ENCODE measurements around the gene RABGAP1L. TPM values are rescaled to one million over a fixed set of nuclear protein-coding genes. Genes with fewer than 3 reads are reported as not detected.

Gene RABGAP1L
- total RNA-seq, 1 experiment from 2014 or later: 29.3 TPM

DNA sequence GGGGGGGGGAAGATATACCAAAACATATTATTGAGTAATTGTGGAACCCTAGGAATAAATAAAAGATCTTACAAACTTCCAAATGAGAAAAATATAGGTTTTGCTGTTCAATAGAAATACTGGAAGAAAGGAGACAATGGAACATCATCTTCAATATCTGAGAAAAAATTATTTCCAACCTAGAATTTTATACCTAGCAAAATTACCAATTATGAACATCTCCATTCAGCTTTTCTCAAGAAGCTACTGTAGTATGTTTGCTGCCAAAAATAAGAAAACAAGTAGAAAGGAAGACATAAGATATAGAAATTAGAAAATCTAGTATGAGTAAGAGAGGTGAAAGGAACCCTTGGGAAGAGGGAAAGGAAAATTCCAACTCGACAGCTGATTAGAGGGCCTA is 372.4 kb downstream of the RABGAP1L start:
- Histone ChIP-seq H2AFZ (ENCODE audit: low read depth, low read length, poor library complexity, severe bottlenecking) (no peak overlapping the region), H3K4me1 (ENCODE audit: control insufficient read depth in 1 of 2, insufficient read depth in 2 of 2, low read length in 2 of 2) (no peaks in the 10 kb centered on the region), H4K20me1 (ENCODE audit: insufficient read depth) (no peaks in the 10 kb centered on the region), H3K36me3 (ENCODE audit: control insufficient read depth in 1 of 2, insufficient read depth in 2 of 2, low read length in 2 of 2) (no peaks in the 10 kb centered on the region), H3K9ac (ENCODE audit: low read length) (no peak overlapping the region), H3K9me2 (ENCODE audit: insufficient read depth) (no peaks in the 10 kb centered on the region), H3K27me3 (ENCODE audit: insufficient read depth, low read length) (no peaks in the 10 kb centered on the region), H3K79me2 (ENCODE audit: insufficient read depth, low read length) (no peaks in the 10 kb centered on the region), H3K9me3 (ENCODE audit: control insufficient read depth in 1 of 2, insufficient read depth in 1 of 2, low read depth in 1 of 2, low read length in 2 of 2) (peaks cover 0 to 4% of the 10 kb centered on the region in 2 experiments; a peak in 1 of 4 replicates), H3K27ac (ENCODE audit: low read depth, low read length) (no peak overlapping the region), H3K4me3 (replicated peaks in 1 of 2; ENCODE audit: low read depth in 1 of 2, low read length in 2 of 2) (no peak overlapping the region), H3K4me2 (ENCODE audit: low read length) (no peak overlapping the region)
- POLR2A ChIA-PET: no interaction called here
- RAD21 ChIA-PET (ENCODE audit: low non-redundant PET in 1 of 2, low total read pairs in 2 of 2, uncharacterized antibody in 2 of 2, unreplicated experiment in 2 of 2): no interaction called here
- CTCF ChIA-PET: no interaction called here
- BruUV-seq (replicated peaks): no TSS peak
- TF ChIP-seq CEBPB (IDR thresholded peaks at IDR 0.05; ENCODE audit: low read depth): no peak
- no peak for TF ChIP-seq RAD21 (IDR thresholded peaks at IDR 0.05; ENCODE audit: low read depth)
- no peak for TF ChIP-seq EZH2 (IDR thresholded peaks at IDR 0.05)
- TF ChIP-seq YY1 (IDR thresholded peaks at IDR 0.05; ENCODE audit: extremely low read depth, insufficient replicate concordance, low read depth, low read length): no peak
- TF ChIP-seq POLR2A (IDR thresholded peaks at IDR 0.05; ENCODE audit: borderline replicate concordance, extremely low read depth, insufficient read depth, insufficient read length): no peak
- TF ChIP-seq, protein P1, sequence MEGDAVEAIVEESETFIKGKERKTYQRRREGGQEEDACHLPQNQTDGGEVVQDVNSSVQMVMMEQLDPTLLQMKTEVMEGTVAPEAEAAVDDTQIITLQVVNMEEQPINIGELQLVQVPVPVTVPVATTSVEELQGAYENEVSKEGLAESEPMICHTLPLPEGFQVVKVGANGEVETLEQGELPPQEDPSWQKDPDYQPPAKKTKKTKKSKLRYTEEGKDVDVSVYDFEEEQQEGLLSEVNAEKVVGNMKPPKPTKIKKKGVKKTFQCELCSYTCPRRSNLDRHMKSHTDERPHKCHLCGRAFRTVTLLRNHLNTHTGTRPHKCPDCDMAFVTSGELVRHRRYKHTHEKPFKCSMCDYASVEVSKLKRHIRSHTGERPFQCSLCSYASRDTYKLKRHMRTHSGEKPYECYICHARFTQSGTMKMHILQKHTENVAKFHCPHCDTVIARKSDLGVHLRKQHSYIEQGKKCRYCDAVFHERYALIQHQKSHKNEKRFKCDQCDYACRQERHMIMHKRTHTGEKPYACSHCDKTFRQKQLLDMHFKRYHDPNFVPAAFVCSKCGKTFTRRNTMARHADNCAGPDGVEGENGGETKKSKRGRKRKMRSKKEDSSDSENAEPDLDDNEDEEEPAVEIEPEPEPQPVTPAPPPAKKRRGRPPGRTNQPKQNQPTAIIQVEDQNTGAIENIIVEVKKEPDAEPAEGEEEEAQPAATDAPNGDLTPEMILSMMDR (IDR thresholded peaks at IDR 0.05 in 2 of 3, conservative IDR thresholded peaks at IDR 0.05 in 1 of 3; ENCODE audit: borderline replicate concordance in 1 of 3, insufficient read depth in 1 of 3, low read depth in 2 of 3, low read length in 2 of 3): no peak
- no peak for TF ChIP-seq ELF1 (IDR thresholded peaks at IDR 0.05; ENCODE audit: borderline replicate concordance, low read depth)
- TF ChIP-seq SRF (IDR thresholded peaks at IDR 0.05; ENCODE audit: low read depth): no peak
- no peak for ATAC-seq
- intact Hi-C loops (cut with micrococcal nuclease): no loop called here
- no peak for DNase-seq (ENCODE audit: low read depth, low spot score)

DNA sequence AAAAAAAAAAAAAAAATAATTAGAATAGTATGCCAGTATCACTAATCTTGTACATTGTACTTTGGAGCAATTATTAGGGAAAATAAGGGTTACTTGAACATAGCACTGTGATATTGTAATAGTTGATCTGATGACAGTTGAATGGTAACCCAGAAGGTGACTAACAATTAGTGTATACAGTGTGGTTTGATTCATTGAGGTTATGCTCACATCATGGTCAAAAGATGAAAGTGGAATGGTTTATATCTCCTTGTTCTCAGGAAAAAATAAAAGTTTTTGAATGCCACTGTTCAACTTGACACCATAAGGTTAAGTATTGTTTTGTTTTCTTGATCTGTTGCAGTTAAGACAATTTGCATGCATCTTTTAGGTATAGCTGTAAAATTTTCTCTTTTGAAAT is 375.5 kb downstream of the RABGAP1L start:
- intact Hi-C loops (cut with micrococcal nuclease): no loop called here
- ATAC-seq: no peak
- CTCF ChIA-PET: no interaction called here
- TF ChIP-seq, protein P2, sequence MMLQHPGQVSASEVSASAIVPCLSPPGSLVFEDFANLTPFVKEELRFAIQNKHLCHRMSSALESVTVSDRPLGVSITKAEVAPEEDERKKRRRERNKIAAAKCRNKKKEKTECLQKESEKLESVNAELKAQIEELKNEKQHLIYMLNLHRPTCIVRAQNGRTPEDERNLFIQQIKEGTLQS (IDR thresholded peaks at IDR 0.05): no peak
- TF ChIP-seq ZNF274 (IDR thresholded peaks at IDR 0.05; ENCODE audit: low read depth, low read length) (no peak), ZFX (IDR thresholded peaks at IDR 0.05) (no peak), POLR2AphosphoS5 (IDR thresholded peaks at IDR 0.05; ENCODE audit: low read depth, low read length) (no peak), ELF1 (IDR thresholded peaks at IDR 0.05; ENCODE audit: borderline replicate concordance, low read depth) (no peak)
- TF ChIP-seq, protein P1 (IDR thresholded peaks at IDR 0.05 in 2 of 3, conservative IDR thresholded peaks at IDR 0.05 in 1 of 3; ENCODE audit: borderline replicate concordance in 1 of 3, insufficient read depth in 1 of 3, low read depth in 2 of 3, low read length in 2 of 3): no peak
- TF ChIP-seq, protein P3, sequence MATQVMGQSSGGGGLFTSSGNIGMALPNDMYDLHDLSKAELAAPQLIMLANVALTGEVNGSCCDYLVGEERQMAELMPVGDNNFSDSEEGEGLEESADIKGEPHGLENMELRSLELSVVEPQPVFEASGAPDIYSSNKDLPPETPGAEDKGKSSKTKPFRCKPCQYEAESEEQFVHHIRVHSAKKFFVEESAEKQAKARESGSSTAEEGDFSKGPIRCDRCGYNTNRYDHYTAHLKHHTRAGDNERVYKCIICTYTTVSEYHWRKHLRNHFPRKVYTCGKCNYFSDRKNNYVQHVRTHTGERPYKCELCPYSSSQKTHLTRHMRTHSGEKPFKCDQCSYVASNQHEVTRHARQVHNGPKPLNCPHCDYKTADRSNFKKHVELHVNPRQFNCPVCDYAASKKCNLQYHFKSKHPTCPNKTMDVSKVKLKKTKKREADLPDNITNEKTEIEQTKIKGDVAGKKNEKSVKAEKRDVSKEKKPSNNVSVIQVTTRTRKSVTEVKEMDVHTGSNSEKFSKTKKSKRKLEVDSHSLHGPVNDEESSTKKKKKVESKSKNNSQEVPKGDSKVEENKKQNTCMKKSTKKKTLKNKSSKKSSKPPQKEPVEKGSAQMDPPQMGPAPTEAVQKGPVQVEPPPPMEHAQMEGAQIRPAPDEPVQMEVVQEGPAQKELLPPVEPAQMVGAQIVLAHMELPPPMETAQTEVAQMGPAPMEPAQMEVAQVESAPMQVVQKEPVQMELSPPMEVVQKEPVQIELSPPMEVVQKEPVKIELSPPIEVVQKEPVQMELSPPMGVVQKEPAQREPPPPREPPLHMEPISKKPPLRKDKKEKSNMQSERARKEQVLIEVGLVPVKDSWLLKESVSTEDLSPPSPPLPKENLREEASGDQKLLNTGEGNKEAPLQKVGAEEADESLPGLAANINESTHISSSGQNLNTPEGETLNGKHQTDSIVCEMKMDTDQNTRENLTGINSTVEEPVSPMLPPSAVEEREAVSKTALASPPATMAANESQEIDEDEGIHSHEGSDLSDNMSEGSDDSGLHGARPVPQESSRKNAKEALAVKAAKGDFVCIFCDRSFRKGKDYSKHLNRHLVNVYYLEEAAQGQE (IDR thresholded peaks at IDR 0.05; ENCODE audit: low read depth): no peak

More for the DNA sequence above, 375.5 kb downstream of the RABGAP1L start:
- Histone ChIP-seq H3K4me2 (ENCODE audit: low read length) (no peak overlapping the region), H3K79me2 (ENCODE audit: insufficient read depth, low read length) (no peaks in the 10 kb centered on the region), H3K9ac (ENCODE audit: low read length) (no peak overlapping the region), H3K9me2 (ENCODE audit: insufficient read depth) (no peaks in the 10 kb centered on the region), H3K27me3 (ENCODE audit: insufficient read depth, low read length) (no peaks in the 10 kb centered on the region), H4K20me1 (ENCODE audit: insufficient read depth) (no peaks in the 10 kb centered on the region), H3K9me3 (ENCODE audit: control insufficient read depth in 1 of 2, insufficient read depth in 1 of 2, low read depth in 1 of 2, low read length in 2 of 2) (peaks cover 0 to 4% of the 10 kb centered on the region in 2 experiments; a peak in 1 of 4 replicates), H3K4me1 (ENCODE audit: control insufficient read depth in 1 of 2, insufficient read depth in 2 of 2, low read length in 2 of 2) (no peaks in the 10 kb centered on the region), H3K27ac (ENCODE audit: low read depth, low read length) (no peak overlapping the region), H3K36me3 (ENCODE audit: control insufficient read depth in 1 of 2, insufficient read depth in 2 of 2, low read length in 2 of 2) (no peaks in the 10 kb centered on the region), H3K4me3 (replicated peaks in 1 of 2; ENCODE audit: low read depth in 1 of 2, low read length in 2 of 2) (no peak overlapping the region), H2AFZ (ENCODE audit: low read depth, low read length, poor library complexity, severe bottlenecking) (no peak overlapping the region)
- RAD21 ChIA-PET (ENCODE audit: low non-redundant PET in 1 of 2, low total read pairs in 2 of 2, uncharacterized antibody in 2 of 2, unreplicated experiment in 2 of 2): no interaction called here
- BruUV-seq (replicated peaks): no TSS peak
- POLR2A ChIA-PET: no interaction called here
- DNase-seq (ENCODE audit: low read depth, low spot score): no peak

All from HCT116 (cell line).